GM21529 (cell line): ENCODE data around the gene KIF21A.
A peak's percentile ranks its signal among the peaks of the same experiment; 100 is the strongest.

Experiments used
- ATAC-seq: cut with Tn5 transposase; IDR thresholded peaks from one replicate; pipeline ENCODE4 v1.9.1; 2021; ENCODE audit not compliant: unreplicated experiment

The KIF21A gene

GRCh38 chr12:39431797-39432196 lies 11.1 kb downstream of the KIF21A start:
- ATAC-seq = no peak

GRCh38 chr12:39431002-39431796 lies 11.7 kb downstream of the KIF21A start:
- no peak for ATAC-seq

- ATAC-seq = no peak
Measured at GRCh38 chr12:39429809-39430208, 13.1 kb downstream of the KIF21A start.

- no peak for ATAC-seq
Measured at GRCh38 chr12:39427360-39427808, 15.5 kb downstream of the KIF21A start.

GRCh38 chr12:39426636-39427240 lies 16.2 kb downstream of the KIF21A start:
- no peak for ATAC-seq

GRCh38 chr12:39420043-39420442 lies 22.9 kb downstream of the KIF21A start:
- no peak for ATAC-seq

GRCh38 chr12:39419471-39419870 lies 23.4 kb downstream of the KIF21A start:
- ATAC-seq = no peak

GRCh38 chr12:39417916-39418315 lies 25.0 kb downstream of the KIF21A start:
- no peak for ATAC-seq

GRCh38 chr12:39413836-39414771 lies 28.8 kb downstream of the KIF21A start:
- ATAC-seq = no peak

- no peak for ATAC-seq
Measured at GRCh38 chr12:39412210-39412609, 30.7 kb downstream of the KIF21A start.

GRCh38 chr12:39406262-39406661 lies 36.7 kb downstream of the KIF21A start:
- no peak for ATAC-seq

- no peak for ATAC-seq
Measured at GRCh38 chr12:39405580-39405979, 37.3 kb downstream of the KIF21A start.

GRCh38 chr12:39404000-39404399 lies 38.9 kb downstream of the KIF21A start:
- no peak for ATAC-seq

- ATAC-seq = no peak
Measured at GRCh38 chr12:39403376-39403775, 39.5 kb downstream of the KIF21A start.

GRCh38 chr12:39402922-39403321 lies 40.0 kb downstream of the KIF21A start:
- ATAC-seq = peak; percentile 50

GRCh38 chr12:39401459-39401858 lies 41.5 kb downstream of the KIF21A start:
- ATAC-seq = no peak

GRCh38 chr12:39395866-39396265 lies 47.1 kb downstream of the KIF21A start:
- ATAC-seq = no peak

GRCh38 chr12:39393890-39394289 lies 49.0 kb downstream of the KIF21A start:
- ATAC-seq = no peak

- ATAC-seq = no peak
Measured at GRCh38 chr12:39393179-39393578, 49.7 kb downstream of the KIF21A start.

GRCh38 chr12:39392154-39392925 lies 50.6 kb downstream of the KIF21A start:
- ATAC-seq = no peak

GRCh38 chr12:39390752-39391151 lies 52.2 kb downstream of the KIF21A start:
- ATAC-seq = no peak
